Caco-2 (cell line): Measurements from ENCODE around the gene AEN. TPM values are rescaled to one million over a fixed set of nuclear protein-coding genes. Genes with fewer than 3 reads are reported as not detected.

Experiments
- BruUV-seq: library from RNA; stranded (reverse); fragments of 400-500 nt; replicated peaks from 2 replicates; lab custom pipeline; 2021; lab: Mats Ljungman, UMichigan
- CTCF ChIA-PET: fragments of 300-600 bp; sonication (Branson Sonifier 250); formaldehyde crosslinking; loops from one replicate; lab custom pipeline; 2022; ENCODE audit warnings: antibody characterized with exemption; lab: Charles Lee
- POLR2A ChIA-PET: fragments of 300-600 bp; sonication (Branson Sonifier 250); formaldehyde crosslinking; loops from one replicate; lab custom pipeline; 2022; ENCODE audit warnings: antibody characterized with exemption; lab: Charles Lee
- DNase-seq, 2 experiments: peaks; one replicate each; pipeline versions ENCODE4 v3.0.0 to v3.0.0-alpha.2; 2020 to 2022
- H3K27me3 ChIP-seq: replicated peaks from 2 replicates; pipeline ENCODE4 v1.6.0; 2011; ENCODE audit warnings: low read length; ENCODE audit not compliant: control insufficient read depth, insufficient read depth
- H3K36me3 ChIP-seq: 2 replicates; pipeline ENCODE4 v1.5.1; 2011; ENCODE audit warnings: low read length; ENCODE audit not compliant: control insufficient read depth, insufficient read depth
- H3K4me1 ChIP-seq: fragments of 250-450 bp; sonication (Bioruptor Pico); 2 replicates; pipeline ENCODE4 v1.5.1; 2020; ENCODE audit warnings: mild to moderate bottlenecking
- H3K4me3 ChIP-seq: 2 replicates; pipeline ENCODE4 v1.5.1; 2011; ENCODE audit warnings: low read depth, mild to moderate bottlenecking, control low read depth, low read length
- H3K9me3 ChIP-seq: fragments of 250-450 bp; sonication (Bioruptor Pico); 2 replicates; pipeline ENCODE4 v1.5.1; 2020; ENCODE audit warnings: mild to moderate bottlenecking, moderate library complexity
- H3K27ac Mint-ChIP-seq: one replicate; pipeline ENCODE4 v1.8.0; 2022; ENCODE audit warnings: mixed read lengths; ENCODE audit not compliant: unreplicated experiment
- H3K27me3 Mint-ChIP-seq: one replicate; pipeline ENCODE4 v1.8.0; 2022; ENCODE audit warnings: mixed read lengths; ENCODE audit not compliant: insufficient read depth, unreplicated experiment
- H3K36me3 Mint-ChIP-seq: one replicate; pipeline ENCODE4 v1.8.0; 2022; ENCODE audit warnings: mild to moderate bottlenecking, mixed read lengths; ENCODE audit not compliant: insufficient read depth, unreplicated experiment
- H3K4me1 Mint-ChIP-seq: one replicate; pipeline ENCODE4 v1.8.0; 2022; ENCODE audit warnings: low read depth, mixed read lengths; ENCODE audit not compliant: unreplicated experiment
- H3K4me3 Mint-ChIP-seq: one replicate; pipeline ENCODE4 v1.8.0; 2022; ENCODE audit warnings: mild to moderate bottlenecking, moderate library complexity, mixed read lengths; ENCODE audit not compliant: unreplicated experiment
- H3K9me3 Mint-ChIP-seq: one replicate; pipeline ENCODE4 v1.8.0; 2022; ENCODE audit warnings: mixed read lengths; ENCODE audit not compliant: unreplicated experiment
- CTCF ChIP-seq, 2 experiments: fragments of 200-600 bp in 1 of 2; IDR thresholded peaks; 1 replicate in 1 of 2; 2 replicates in 1 of 2; pipeline versions ENCODE4 v1.5.1 to v1.8.0; 2011 to 2022; ENCODE audit warnings: antibody characterized with exemption in 1 of 2, control low read depth in 1 of 2, inconsistent platforms in 1 of 2, low read depth in 1 of 2, low read length in 1 of 2, mild to moderate bottlenecking in 1 of 2, moderate library complexity in 1 of 2; ENCODE audit not compliant: insufficient read depth in 1 of 2, severe bottlenecking in 1 of 2, unreplicated experiment in 1 of 2
- intact Hi-C: fragments of 100-400 bp; cut with micrococcal nuclease; formaldehyde crosslinking; loops from one replicate; pipeline ENCODE4 v1.10.0; 2022; ENCODE audit not compliant: unreplicated experiment
- total RNA-seq: library from RNA; stranded (reverse); gene quantifications from 2 replicates; pipeline ENCODE4 v1.2.3, GENCODE V29; 2022

AEN gene
- total RNA-seq, 1 experiment from 2014 or later: 33.2 TPM

GRCh38 chr15:88661041-88661700 lies 40.0 kb downstream of the AEN start:
- CTCF ChIA-PET: no interaction called here
- no peak overlapping the region for H3K4me3 ChIP-seq
- no peak overlapping the region for H3K27ac Mint-ChIP-seq
- H3K27me3 Mint-ChIP-seq: peaks cover 7% of the 10 kb centered on the region
- intact Hi-C loops: no loop called here
- DNase-seq: no peak
- no peak overlapping the region for H3K4me3 Mint-ChIP-seq
- H3K36me3 Mint-ChIP-seq: peaks cover 6% of the 10 kb centered on the region
- no peaks in the 10 kb centered on the region for H3K4me1 Mint-ChIP-seq
- H3K9me3 Mint-ChIP-seq: no peaks in the 10 kb centered on the region
- no peak for TF ChIP-seq CTCF (IDR thresholded peaks at IDR 0.05; ENCODE audit: insufficient read depth in 1 of 2, low read depth in 1 of 2, low read length in 1 of 2, severe bottlenecking in 1 of 2, unreplicated experiment in 1 of 2)
- H3K9me3 ChIP-seq: no peaks in the 10 kb centered on the region
- POLR2A ChIA-PET: no interaction called here
- no TSS peak for BruUV-seq
- no peaks in the 10 kb centered on the region for H3K36me3 ChIP-seq
- no peaks in the 10 kb centered on the region for H3K27me3 ChIP-seq
- H3K4me1 ChIP-seq: no peaks in the 10 kb centered on the region

- Histone ChIP-seq H3K4me1 (no peaks in the 10 kb centered on the region), H3K27me3 (no peaks in the 10 kb centered on the region), H3K9me3 (no peaks in the 10 kb centered on the region), H3K4me3 (no peak overlapping the region), H3K36me3 (no peaks in the 10 kb centered on the region)
- H3K9me3 Mint-ChIP-seq: no peaks in the 10 kb centered on the region
- H3K27me3 Mint-ChIP-seq: peaks cover 7% of the 10 kb centered on the region
- BruUV-seq: no TSS peak
- intact Hi-C loops: no loop called here
- POLR2A ChIA-PET: no interaction called here
- CTCF ChIA-PET: no interaction called here
- no peaks in the 10 kb centered on the region for H3K4me1 Mint-ChIP-seq
- no peak overlapping the region for H3K27ac Mint-ChIP-seq
- no peak overlapping the region for H3K4me3 Mint-ChIP-seq
- H3K36me3 Mint-ChIP-seq: peaks cover 6% of the 10 kb centered on the region
- TF ChIP-seq CTCF (IDR thresholded peaks at IDR 0.05; ENCODE audit: insufficient read depth in 1 of 2, low read depth in 1 of 2, low read length in 1 of 2, severe bottlenecking in 1 of 2, unreplicated experiment in 1 of 2): no peak
- no peak for DNase-seq
Observed at GRCh38 chr15:88661761-88662556, 40.8 kb downstream of the AEN start.

GRCh38 chr15:88663141-88663621 lies 42.0 kb downstream of the AEN start:
- Histone ChIP-seq H3K4me3 (no peak overlapping the region), H3K4me1 (no peaks in the 10 kb centered on the region), H3K27me3 (no peaks in the 10 kb centered on the region), H3K9me3 (no peaks in the 10 kb centered on the region), H3K36me3 (no peaks in the 10 kb centered on the region)
- H3K4me3 Mint-ChIP-seq: no peak overlapping the region
- POLR2A ChIA-PET: interaction anchor here (0.7 kb wide), 1 partner anchor 42 kb away, joined by 3 read pairs; the partner anchor contains the start of gene AEN
- H3K4me1 Mint-ChIP-seq: no peaks in the 10 kb centered on the region
- H3K27me3 Mint-ChIP-seq: peaks cover 3% of the 10 kb centered on the region
- H3K36me3 Mint-ChIP-seq: no peaks in the 10 kb centered on the region
- BruUV-seq: no TSS peak
- no peaks in the 10 kb centered on the region for H3K9me3 Mint-ChIP-seq
- TF ChIP-seq CTCF (IDR thresholded peaks at IDR 0.05; ENCODE audit: insufficient read depth in 1 of 2, low read depth in 1 of 2, low read length in 1 of 2, severe bottlenecking in 1 of 2, unreplicated experiment in 1 of 2): no peak
- CTCF ChIA-PET: interaction anchor here (1.7 kb wide), 1 partner anchor 39 kb away, joined by 6 read pairs; no protein-coding TSS in a partner anchor
- DNase-seq: no peak
- H3K27ac Mint-ChIP-seq: no peak overlapping the region
- intact Hi-C loops: no loop called here
